Measurements from ENCODE around the gene SLC27A1.
A peak's percentile ranks its signal among the peaks of the same experiment; 100 is the strongest.
"Not testable (repeated sequence)": the region's sequence is repeated elsewhere in the genome, so short reads cannot be mapped to it uniquely, and the experiment has no call there.

The SLC27A1 gene

GRCh38 chr19:17511724-17512573 lies 41.6 kb downstream of the SLC27A1 start:
- peak; percentile 90 to 91 for DNase-seq

- DNase-seq, result no peak
Measured at GRCh38 chr19:17512574-17512939, 42.2 kb downstream of the SLC27A1 start.

DNA sequence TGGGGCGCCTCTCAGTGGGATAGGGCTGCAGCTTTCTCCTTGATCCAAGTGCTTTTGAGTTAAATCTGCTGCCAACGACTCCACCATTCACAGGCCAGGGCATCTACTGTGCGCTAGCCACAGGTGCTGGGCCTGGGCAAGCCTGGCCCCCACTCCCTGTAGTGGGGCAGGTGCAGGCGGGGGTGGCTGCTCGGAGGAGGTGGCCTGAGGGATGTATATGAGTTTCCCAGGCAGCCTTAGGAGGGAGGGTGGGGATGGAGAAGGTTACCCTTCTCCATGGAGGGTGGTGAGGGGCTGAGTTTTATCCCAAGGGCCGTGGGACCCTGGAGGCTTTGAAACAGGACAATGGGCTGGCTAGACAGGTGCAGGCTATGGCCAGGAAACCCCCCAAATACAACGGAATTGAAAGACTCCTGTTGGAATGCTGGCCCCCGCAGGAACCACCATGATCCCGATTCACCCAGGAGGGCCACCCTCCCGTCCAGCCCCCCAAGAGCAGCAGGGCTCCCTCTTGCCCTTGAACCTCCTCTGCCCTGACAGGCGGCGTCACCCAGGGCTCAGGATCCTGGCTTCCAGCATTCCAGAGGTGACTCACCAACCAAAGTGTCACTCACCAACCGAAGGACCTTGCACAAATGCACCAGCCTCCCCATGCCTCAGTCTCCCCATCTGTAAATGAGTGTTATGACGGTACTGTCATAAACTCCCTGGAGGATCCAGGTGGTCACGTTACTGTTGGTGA lies 45.3 kb downstream of the SLC27A1 start:
- DNase-seq, result no peak

DNA sequence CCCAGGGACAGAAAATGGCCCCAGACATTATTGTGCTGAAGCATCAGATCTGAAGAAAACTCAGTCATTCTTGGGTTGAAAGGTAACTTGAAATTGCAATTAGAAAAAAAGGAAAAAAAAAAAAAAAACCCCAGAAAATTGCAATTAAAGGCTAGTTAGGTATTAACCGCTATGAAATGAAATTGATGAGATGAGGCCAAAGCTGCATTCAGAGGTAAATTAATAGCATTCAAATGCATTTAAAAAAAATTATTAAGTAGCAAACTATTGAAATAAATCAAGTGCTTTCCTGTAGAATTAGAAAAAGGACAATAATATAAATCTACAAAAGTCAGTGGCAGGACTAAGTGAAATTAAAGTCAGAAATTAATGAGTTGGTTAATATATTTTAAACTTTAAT lies 47.6 kb downstream of the SLC27A1 start:
- DNase-seq, result no peak

DNA sequence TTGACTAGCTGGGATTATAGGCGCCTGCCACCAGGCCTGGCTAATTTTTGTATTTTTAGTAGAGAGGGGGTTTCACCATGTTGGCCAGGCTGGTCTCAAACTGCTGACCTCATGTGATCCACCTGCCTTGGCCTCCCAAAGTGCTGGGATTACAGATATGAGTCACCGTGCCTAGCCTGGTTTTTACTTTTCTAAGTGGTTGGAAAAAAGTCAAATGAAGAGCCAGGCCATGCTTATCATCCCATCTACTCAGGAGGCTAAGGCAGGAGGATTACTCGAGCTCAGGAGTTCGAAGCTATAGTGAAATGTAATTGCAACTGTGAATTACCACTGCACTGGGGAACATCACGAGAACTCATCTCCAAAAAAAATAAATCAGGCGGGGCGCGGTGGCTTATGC lies 48.3 kb downstream of the SLC27A1 start:
- DNase-seq, result not testable (repeated sequence)

DNA sequence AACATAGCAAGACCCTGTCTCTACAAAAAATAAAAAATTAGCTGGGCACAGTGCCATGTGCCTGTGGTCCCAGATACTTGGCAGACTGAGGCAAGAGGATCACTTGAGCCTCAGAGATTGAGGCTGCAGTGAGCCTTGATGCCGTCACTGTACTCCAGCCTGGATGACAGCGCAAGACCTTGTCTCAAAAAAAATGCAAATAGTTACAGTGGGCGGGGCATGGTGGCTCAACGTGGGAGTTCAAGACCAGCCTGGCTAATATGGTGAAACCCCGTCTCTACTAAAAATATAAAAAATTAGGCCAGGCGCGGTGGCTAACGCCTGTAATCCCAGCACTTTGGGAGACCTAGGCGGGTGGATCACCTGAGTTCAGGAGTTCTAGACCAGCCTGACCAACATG lies 49.6 kb downstream of the SLC27A1 start:
- DNase-seq, result no peak

GRCh38 chr19:17520865-17521264 lies 50.5 kb downstream of the SLC27A1 start:
- DNase-seq, result no peak

DNA sequence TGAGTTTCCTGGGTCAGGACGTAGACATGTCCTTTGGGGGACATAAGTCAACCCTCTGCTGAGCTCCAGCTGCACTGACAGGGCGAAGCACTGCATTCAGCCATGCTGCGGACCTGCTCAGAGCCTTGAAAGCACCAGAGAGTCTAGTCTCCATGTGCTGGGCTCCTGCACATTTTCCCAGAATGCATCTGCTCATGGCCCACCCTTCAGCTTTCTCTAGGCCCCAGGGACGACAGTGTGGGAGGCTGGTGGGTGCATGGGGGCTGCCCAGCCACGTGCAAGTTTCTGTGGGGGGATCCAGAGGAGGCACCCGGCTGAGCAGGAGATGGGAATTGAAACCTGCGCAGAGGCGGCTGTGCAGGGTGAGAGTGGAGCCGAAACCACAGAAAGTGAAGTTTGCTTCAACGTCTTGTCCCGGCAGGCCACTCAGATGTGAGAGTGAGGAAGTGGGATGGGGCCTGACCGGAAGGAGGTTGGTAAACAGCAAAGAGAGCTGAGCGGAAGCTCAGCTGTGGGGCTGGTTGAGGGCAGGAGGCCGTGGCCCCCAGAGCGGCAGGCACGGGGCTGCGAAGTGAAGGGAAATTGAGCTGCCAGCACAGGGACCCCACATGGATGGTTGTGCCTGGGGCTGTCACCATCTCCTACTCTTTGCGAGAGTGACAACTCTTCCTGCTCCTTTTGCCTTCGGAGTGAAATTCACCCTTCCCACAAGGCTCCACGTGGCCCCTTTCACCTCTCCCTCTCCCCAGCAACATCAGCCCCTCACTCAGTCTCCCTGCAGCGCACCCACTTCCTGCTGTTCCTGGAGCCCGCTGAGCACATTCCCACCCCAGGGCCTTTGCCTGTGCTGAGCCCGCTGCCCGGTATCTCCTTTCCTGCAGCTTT lies 52.9 kb downstream of the SLC27A1 start:
- peak; percentile 61 to 74 for DNase-seq

GRCh38 chr19:17524651-17525050 lies 54.3 kb downstream of the SLC27A1 start:
- DNase-seq, result no peak

DNA sequence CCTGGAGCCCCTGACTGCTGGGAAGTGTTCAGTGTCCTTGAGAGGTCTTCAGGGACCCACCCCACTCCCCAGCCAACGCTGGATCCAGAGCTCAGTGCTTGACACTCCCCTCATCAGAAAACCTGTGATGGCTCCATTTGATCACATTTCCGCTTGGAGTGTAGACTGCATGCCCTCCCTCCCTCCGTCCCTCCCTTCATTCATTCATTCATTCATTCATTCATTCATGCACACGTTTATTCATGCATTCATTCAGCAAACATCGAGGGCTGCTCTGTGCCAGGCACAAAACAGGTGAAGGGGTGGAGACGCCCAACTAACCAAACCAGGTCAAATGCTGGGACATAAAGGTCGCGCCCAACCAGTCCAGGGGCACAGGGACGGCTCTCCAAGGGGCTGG lies 54.8 kb downstream of the SLC27A1 start:
- no peak for DNase-seq

DNA sequence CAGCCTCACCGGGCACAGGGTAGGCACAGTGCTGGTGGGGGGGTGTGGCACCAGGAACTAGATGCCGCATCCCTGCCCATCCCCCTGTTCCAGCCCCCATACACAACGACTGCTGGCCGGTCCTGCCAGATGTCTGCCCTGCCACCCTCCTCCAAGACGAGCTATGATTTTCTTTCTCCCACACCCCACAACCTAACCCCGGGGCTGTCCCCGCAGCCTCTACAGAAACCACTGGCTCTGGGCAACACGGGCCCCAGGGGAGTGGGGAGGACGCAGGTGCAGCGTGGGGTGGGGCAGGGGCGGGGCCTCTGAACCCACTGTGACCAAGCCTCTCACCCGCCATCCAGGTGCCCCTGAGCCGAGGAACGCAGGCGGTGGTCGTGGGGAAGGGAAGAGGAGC lies 56.6 kb downstream of the SLC27A1 start:
- DNase-seq, result peak in 1 of 2 donors; percentile 73

- DNase-seq, result no peak
Measured at GRCh38 chr19:17527326-17527725, 57.0 kb downstream of the SLC27A1 start.

- DNase-seq, result no peak
Measured at GRCh38 chr19:17528610-17529009, 58.3 kb downstream of the SLC27A1 start.

GRCh38 chr19:17529239-17530158 lies 59.2 kb downstream of the SLC27A1 start:
- no peak for DNase-seq

- DNase-seq, result no peak
Measured at GRCh38 chr19:17530586-17530985, 60.3 kb downstream of the SLC27A1 start.

GRCh38 chr19:17532116-17532515 lies 61.8 kb downstream of the SLC27A1 start:
- DNase-seq, result no peak

DNA sequence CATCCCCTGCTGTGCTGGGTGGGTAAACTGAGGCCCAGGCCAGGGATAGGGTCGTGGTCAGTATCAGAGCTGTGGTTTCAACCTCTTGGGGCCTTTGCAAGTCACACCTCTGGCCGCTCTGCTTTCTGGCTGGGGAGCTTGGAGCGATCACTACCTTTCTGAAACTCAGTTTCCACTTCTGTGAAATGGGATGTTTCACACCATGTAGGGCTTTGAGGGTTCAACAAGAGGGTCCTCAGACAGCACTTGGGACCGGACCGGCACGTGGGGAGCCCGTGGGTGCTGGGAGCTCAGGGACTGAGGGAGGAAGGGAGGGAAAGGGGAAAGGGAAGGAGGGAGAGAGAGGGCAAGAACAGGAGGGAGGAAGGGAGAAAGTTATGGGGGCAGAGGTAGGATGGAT lies 62.2 kb downstream of the SLC27A1 start:
- no peak for DNase-seq

DNA sequence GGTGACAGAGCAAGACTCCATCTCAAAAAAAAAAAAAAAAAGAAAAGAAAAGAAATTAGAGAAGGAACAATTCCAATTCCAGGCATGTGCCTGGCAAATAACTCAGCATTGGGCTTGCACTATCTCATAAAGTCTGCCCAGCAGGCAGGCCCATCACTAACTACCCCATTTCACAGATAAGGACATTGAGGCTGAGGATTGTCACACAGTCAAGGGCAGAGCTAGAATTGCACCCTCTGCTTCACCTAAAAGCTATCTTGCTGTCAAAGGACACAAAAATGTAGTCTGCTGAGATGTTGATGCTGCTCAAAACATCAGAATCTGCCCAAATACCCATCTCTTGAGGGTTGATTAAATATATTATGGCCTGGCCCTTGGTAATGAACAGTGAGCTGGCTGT lies 64.4 kb downstream of the SLC27A1 start:
- DNase-seq, result no peak

GRCh38 chr19:17536955-17537354 lies 66.6 kb downstream of the SLC27A1 start:
- no peak for DNase-seq

GRCh38 chr19:17538684-17539237 lies 68.4 kb downstream of the SLC27A1 start:
- DNase-seq, result no peak

GRCh38 chr19:17539238-17540117 lies 69.2 kb downstream of the SLC27A1 start:
- peak; percentile 97 to 98 for DNase-seq
